Breast epithelium (tissue), 3 donors: ENCODE data around the gene GNE.

ENCODE experiments used
- POLR2A ChIP-seq: fragments of 450-650 bp; IDR thresholded peaks from one replicate; pipeline ENCODE4 v1.6.1; 2016; ENCODE audit warnings: antibody characterized with exemption, mild to moderate bottlenecking, moderate library complexity
- POLR2AphosphoS5 ChIP-seq, 3 donors: sonication (generic); formaldehyde crosslinking; IDR thresholded peaks; one replicate each; pipeline ENCODE4 v1.6.1; 2017; ENCODE audit warnings: antibody characterized with exemption in 3 of 3
- TF ChIP-seq, protein P1 (sequence below), 3 donors: fragments of 450-650 bp; IDR thresholded peaks; one replicate each; pipeline ENCODE4 v1.5.1; 2016 to 2017; ENCODE audit warnings: antibody characterized with exemption in 3 of 3, mild to moderate bottlenecking in 3 of 3, moderate library complexity in 3 of 3

DNA sequence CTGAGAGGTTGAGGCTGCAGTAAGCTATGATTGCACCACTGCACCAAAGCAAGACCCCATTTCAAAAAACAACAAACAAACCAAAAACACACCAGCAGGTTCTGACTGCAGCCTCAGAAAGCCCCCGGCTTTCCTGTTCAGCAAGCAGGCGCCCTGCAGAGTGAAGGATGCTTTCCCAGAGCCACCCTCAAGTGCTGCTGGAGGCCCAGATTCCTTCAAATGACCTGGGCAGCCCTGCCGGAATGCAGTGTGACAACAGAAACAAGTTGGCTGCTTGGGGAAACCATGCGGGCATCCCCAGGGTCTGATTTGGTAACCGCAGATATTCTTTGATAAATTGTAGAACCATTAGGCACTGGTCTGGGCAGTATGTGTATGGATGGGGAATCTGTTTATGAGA, 35.7 kb upstream of the GNE start:
- TF ChIP-seq POLR2A (no peak), POLR2AphosphoS5 (IDR thresholded peaks at IDR 0.05) (no peak)
- TF ChIP-seq, protein P1, sequence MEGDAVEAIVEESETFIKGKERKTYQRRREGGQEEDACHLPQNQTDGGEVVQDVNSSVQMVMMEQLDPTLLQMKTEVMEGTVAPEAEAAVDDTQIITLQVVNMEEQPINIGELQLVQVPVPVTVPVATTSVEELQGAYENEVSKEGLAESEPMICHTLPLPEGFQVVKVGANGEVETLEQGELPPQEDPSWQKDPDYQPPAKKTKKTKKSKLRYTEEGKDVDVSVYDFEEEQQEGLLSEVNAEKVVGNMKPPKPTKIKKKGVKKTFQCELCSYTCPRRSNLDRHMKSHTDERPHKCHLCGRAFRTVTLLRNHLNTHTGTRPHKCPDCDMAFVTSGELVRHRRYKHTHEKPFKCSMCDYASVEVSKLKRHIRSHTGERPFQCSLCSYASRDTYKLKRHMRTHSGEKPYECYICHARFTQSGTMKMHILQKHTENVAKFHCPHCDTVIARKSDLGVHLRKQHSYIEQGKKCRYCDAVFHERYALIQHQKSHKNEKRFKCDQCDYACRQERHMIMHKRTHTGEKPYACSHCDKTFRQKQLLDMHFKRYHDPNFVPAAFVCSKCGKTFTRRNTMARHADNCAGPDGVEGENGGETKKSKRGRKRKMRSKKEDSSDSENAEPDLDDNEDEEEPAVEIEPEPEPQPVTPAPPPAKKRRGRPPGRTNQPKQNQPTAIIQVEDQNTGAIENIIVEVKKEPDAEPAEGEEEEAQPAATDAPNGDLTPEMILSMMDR (IDR thresholded peaks at IDR 0.05) = no peak
